Coronary artery (tissue), 2 donors: Measurements from ENCODE around the gene SETBP1.

ENCODE experiments used
- DNase-seq: peaks from one replicate; pipeline ENCODE4 v3.0.0-alpha.2; 2017; ENCODE audit warnings: low spot score
- H3K27ac ChIP-seq, 2 donors: fragments of 200-600 bp; sonication (generic); one replicate each; pipeline ENCODE4 v1.5.1; 2016 to 2019
- H3K4me3 ChIP-seq: fragments of 200-600 bp; sonication (generic); 2 replicates; pipeline ENCODE4 v1.5.1; 2016; ENCODE audit warnings: mild to moderate bottlenecking, moderate library complexity
- TF ChIP-seq, protein P1 (sequence below): fragments of 200-600 bp; sonication (generic); IDR thresholded peaks from one replicate; pipeline ENCODE4 v1.5.1; 2019; ENCODE audit warnings: antibody characterized with exemption

SETBP1 gene

DNA sequence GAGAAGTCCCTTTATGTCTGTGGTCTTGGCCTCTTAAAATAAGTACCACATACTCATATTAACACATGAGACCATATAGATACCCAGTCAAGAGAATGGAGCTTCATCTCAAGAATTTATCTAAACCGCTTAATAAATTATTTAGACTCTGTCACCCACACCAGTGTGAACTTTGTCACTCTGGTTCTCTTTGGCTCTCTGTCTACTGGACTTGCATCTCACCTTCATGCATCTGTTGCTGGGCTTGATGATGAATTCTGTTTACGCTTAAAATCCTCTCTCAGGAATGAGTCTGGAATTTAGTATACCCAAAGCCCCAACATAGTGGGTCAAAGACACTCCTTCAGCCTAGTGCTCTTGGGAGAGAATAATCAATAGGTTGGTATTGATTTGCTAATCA lies 73.9 kb downstream of the SETBP1 start:
- no peak overlapping the region for H3K27ac ChIP-seq
- no peak for DNase-seq
- no peak overlapping the region for H3K4me3 ChIP-seq
- TF ChIP-seq, protein P1, sequence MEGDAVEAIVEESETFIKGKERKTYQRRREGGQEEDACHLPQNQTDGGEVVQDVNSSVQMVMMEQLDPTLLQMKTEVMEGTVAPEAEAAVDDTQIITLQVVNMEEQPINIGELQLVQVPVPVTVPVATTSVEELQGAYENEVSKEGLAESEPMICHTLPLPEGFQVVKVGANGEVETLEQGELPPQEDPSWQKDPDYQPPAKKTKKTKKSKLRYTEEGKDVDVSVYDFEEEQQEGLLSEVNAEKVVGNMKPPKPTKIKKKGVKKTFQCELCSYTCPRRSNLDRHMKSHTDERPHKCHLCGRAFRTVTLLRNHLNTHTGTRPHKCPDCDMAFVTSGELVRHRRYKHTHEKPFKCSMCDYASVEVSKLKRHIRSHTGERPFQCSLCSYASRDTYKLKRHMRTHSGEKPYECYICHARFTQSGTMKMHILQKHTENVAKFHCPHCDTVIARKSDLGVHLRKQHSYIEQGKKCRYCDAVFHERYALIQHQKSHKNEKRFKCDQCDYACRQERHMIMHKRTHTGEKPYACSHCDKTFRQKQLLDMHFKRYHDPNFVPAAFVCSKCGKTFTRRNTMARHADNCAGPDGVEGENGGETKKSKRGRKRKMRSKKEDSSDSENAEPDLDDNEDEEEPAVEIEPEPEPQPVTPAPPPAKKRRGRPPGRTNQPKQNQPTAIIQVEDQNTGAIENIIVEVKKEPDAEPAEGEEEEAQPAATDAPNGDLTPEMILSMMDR = no peak

DNA sequence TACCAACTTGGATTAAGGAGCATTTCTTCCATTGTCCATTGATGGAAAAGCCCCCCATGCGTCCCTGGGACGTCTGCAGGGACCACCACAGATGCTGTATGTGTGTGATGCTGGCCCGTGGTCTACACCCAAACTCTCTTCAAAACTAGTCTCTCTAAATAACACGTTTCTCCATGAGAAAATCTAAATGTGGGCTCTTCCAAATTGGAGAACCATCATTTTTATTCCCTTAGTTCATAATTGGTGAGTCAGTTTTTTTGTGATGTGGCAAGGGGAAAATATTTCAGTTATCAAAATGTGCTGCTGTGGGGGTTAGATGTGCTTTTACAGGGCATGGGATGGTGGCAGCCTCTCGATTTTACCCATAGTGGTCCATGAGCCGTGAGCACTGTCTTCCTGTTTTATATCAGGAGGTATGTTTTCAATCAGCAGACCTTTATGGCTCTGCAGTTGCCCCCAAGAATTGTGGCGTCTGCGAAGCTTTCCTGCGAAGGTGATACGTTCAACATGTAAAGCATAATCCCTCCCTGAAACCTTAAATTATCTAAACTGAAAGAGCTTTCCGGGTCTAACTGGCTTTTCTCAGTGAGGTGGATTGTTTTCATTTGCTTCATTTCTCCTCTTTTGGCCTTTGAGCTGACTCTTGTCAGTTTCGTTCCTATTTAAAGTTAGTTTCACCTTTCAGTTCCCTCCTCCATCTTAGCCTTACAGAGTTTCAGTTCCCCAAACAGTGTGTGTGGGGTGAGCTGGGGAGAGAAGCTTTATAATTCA lies 78.4 kb downstream of the SETBP1 start:
- DNase-seq = no peak
- no peak overlapping the region for H3K4me3 ChIP-seq
- H3K27ac ChIP-seq = no peak overlapping the region
- TF ChIP-seq, protein P1 = no peak

DNA sequence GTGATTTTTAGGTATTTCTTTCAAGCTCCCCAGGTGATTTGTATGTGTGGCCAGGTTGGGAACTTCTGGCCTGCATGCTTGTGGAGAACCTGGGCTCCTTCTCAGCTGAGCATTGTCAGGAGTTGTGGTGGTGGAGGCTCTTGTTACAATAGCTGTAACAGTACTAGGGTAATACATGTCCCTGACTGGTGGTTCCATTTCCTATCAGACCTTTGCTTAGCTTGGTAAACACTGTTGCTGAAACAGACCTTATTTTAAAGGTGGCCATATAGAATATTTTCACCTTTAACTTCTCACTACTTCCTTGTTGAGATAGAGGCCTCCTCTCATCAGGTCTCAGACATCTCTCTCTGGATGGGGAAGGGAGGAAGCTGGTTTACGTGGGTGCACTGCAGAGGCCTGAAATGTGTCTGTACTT lies 79.2 kb downstream of the SETBP1 start:
- Histone ChIP-seq H3K4me3 (no peak overlapping the region), H3K27ac (no peak overlapping the region)
- DNase-seq = no peak
- TF ChIP-seq, protein P1 = no peak

DNA sequence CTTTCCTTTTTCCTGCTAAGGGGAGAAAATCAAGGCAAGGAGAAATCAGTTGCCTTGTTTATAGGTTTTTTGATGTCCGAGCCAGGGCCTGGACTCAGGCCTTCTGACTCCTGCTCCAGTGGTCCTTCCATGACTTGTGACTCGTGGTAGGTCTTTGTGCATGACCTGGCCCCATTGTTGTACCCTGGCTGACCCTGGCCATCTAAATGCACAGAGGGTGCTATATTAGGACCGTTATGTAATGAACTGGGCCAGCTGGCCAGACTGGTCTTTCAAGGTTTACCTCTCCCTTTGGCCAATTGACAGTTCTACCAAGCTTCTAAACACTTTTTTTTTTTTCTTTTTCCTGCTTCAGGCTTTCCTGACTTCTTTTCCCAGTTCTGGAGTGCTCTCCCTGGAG lies 81.1 kb downstream of the SETBP1 start:
- H3K27ac ChIP-seq = no peak overlapping the region
- H3K4me3 ChIP-seq = no peak overlapping the region
- no peak for DNase-seq
- TF ChIP-seq, protein P1 = no peak

DNA sequence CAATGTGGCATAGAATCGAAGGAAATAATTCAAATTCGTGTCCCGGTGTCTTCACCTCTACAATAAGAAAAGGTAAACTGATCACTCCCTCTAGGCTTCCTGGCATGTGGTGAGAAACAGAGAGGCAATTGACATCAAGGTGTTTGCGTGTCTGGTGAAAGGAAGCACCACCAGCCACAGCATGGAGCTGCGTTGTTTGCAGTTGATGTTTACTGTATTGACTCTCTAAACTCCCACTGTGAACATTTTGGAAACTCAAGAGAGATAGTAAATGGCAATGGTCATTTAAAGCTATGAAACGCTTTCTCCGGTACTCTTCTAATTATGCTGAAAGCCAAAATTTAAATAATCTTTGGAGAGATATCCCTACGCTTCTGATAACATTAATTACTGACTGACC lies 82.6 kb downstream of the SETBP1 start:
- DNase-seq = no peak
- TF ChIP-seq, protein P1 = no peak
- Histone ChIP-seq H3K4me3 (no peak overlapping the region), H3K27ac (no peak overlapping the region)

DNA sequence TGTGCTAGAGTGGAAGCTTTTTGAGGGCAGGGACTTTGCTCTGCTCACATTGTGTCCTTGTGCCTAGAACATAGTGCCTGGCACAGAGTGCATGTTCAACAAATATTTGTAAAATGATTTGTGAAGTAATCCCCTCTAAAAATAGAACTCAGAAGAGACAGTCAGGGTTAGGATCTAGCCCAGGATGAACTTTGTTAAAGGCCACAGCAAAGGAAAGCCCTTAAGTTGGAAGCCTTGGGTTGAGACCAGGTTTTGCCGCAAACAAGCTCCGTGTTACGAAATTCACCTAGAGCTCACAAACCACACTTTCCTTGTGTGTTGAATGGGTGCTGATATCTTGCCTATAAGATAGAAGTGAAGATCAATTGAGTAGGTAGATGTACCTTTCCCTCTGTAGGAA lies 84.2 kb downstream of the SETBP1 start:
- DNase-seq = no peak
- no peak overlapping the region for H3K27ac ChIP-seq
- TF ChIP-seq, protein P1 = no peak
- no peak overlapping the region for H3K4me3 ChIP-seq

DNA sequence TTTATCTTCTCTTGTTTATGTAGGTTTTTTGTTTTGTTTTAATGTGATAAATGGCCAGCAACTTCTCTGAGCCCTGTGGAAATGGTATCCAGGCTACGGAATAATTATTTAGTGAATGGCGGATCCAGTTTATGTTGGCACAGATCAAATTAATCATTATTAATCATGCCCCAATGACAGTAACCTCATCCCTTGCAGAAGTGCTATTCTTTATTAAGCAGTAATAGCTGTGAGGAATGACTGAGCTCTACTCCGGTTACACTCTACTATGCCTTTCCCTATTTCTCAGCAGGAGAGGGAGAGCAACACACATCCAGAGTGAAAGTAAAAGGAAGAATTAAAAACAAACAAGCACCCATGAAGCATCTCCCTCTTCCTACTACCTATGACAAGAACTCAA lies 84.8 kb downstream of the SETBP1 start:
- no peak for DNase-seq
- Histone ChIP-seq H3K4me3 (no peak overlapping the region), H3K27ac (no peak overlapping the region)
- TF ChIP-seq, protein P1 = no peak
